ENCODE measurements around the gene CD300E. TPM values are rescaled to one million over a fixed set of nuclear protein-coding genes. Genes with fewer than 3 reads are reported as not detected.

Gene CD300E
- total and polyA plus RNA-seq, 2 donors (not counting 1 experiment from before 2014, with no cell fraction given) = 0.10 to 0.92 TPM

- intact Hi-C loops (cut with micrococcal nuclease) = no loop called here
- DNase-seq (no peak), ATAC-seq (ENCODE audit: low read depth) (no peak)
- Mint-ChIP-seq H3K4me1 (peaks cover 27% of the 10 kb centered on the region), H3K4me3 (no peak overlapping the region), H3K27ac (no peak overlapping the region), H3K9me3 (ENCODE audit: insufficient read depth) (no peaks in the 10 kb centered on the region), H3K27me3 (peaks cover 34% of the 10 kb centered on the region)
- no peak overlapping the region for H2AFZ ChIP-seq (ENCODE audit: insufficient read depth, low read depth, low read length, poor library complexity, severe bottlenecking)
- no peaks in the 10 kb centered on the region for H3K79me2 ChIP-seq (ENCODE audit: control insufficient read depth, insufficient read depth, low read length)
- TF ChIP-seq CTCF (IDR thresholded peaks at IDR 0.05) (no peak), EZH2 (IDR thresholded peaks at IDR 0.05; ENCODE audit: borderline replicate concordance, insufficient read depth, low read depth, low read length, poor library complexity, severe bottlenecking) (no peak)
- no peaks in the 10 kb centered on the region for H3K36me3 ChIP-seq (replicated peaks in 1 of 2; ENCODE audit: control extremely low read depth in 1 of 2, control insufficient read depth in 1 of 2, extremely low read depth in 1 of 2, insufficient read depth in 2 of 2, low read length in 1 of 2)
- ChIA-PET CTCF (interaction anchor here (0.9 to 1.1 kb wide), 2 partner anchors 83 to 96 kb away, joined by 3 to 5 read pairs; no protein-coding TSS in a partner anchor), POLR2A (interaction anchor here (0.5 kb wide), 1 partner anchor 30 kb away, joined by 7 read pairs; the partner anchor contains the start of gene CD300LD)
- H3K4me3 ChIP-seq (ENCODE audit: control extremely low read depth in 1 of 5, extremely low read depth in 1 of 5, insufficient read depth in 1 of 5, low read depth in 2 of 5, low read length in 4 of 5) = no peak overlapping the region
- no peak overlapping the region for H3K9ac ChIP-seq (ENCODE audit: low read length)
- 54% methylated on average over 3 of the region's 3 CpGs for WGBS (ENCODE audit: insufficient coverage)
- H3K4me2 ChIP-seq (replicated peaks; ENCODE audit: low read depth, low read length, poor library complexity, severe bottlenecking) = no peak overlapping the region
- peaks cover 0 to 6% (median 2%) of the 10 kb centered on the region in 4 experiments for H3K27me3 ChIP-seq (replicated peaks in 1 of 4; ENCODE audit: control extremely low read depth in 1 of 4, control insufficient read depth in 3 of 4, insufficient read depth in 4 of 4, low read length in 3 of 4)
- peaks cover 40 to 60% of the 10 kb centered on the region in 2 donors for H3K4me1 ChIP-seq (ENCODE audit: control insufficient read depth in 2 of 2, insufficient read depth in 2 of 2, low read length in 2 of 2)
- no peaks in the 10 kb centered on the region for H4K20me1 ChIP-seq (ENCODE audit: control insufficient read depth, insufficient read depth, low read length, poor library complexity, severe bottlenecking)
- H3K9me3 ChIP-seq (ENCODE audit: control extremely low read depth in 1 of 3, control insufficient read depth in 2 of 3, insufficient read depth in 1 of 3, low read length in 2 of 3) = peaks cover 0 to 9% (median 6%) of the 10 kb centered on the region in 3 donors
- H3K27ac ChIP-seq (ENCODE audit: low read length in 2 of 2) = no peak overlapping the region
These were observed 62.0 kb downstream of the CD300E start for GRCh38 chr17:74561586-74561985.

Other genes with a start within 250 kb of the CD300E start
- gene GPRC5C, start 191.7 kb downstream of the CD300E start, total RNA-seq = 0.53 and 1.1 TPM in 2 replicates
- 0.66 and 4.3 TPM in 2 replicates for gene GPRC5C, start 191.7 kb downstream of the CD300E start, polyA plus RNA-seq
- 2.0 and 2.4 TPM in 2 replicates for gene CD300A, start 157.1 kb downstream of the CD300E start, total RNA-seq
- gene CD300A, start 157.1 kb downstream of the CD300E start, polyA plus RNA-seq = 2.9 and 5.7 TPM in 2 replicates
- gene CD300LB, start 92.3 kb downstream of the CD300E start, total RNA-seq = 0.12 TPM in 1 of 2 replicates, not detected in the other
- gene CD300LB, start 92.3 kb downstream of the CD300E start, polyA plus RNA-seq = 0.33 and 0.39 TPM in 2 replicates
- gene CD300C, start 77.6 kb downstream of the CD300E start, total RNA-seq = 0.19 and 0.74 TPM in 2 replicates
- 0.22 and 0.72 TPM in 2 replicates for gene CD300C, start 77.6 kb downstream of the CD300E start, polyA plus RNA-seq
- not detected in 2 replicates for gene CD300H, start 56.2 kb downstream of the CD300E start, total RNA-seq
- 0.58 and 0.98 TPM in 2 replicates for gene CD300H, start 56.2 kb downstream of the CD300E start, polyA plus RNA-seq
- not detected in 2 replicates for gene CD300LD, start 31.5 kb downstream of the CD300E start, total RNA-seq
- not detected in 2 replicates for gene CD300LD, start 31.5 kb downstream of the CD300E start, polyA plus RNA-seq
- 0.52 and 1.0 TPM in 2 replicates for gene CD300LF, start 89.2 kb upstream of the CD300E start, total RNA-seq
- 1.1 and 1.2 TPM in 2 replicates for gene CD300LF, start 89.2 kb upstream of the CD300E start, polyA plus RNA-seq
- 76.0 and 76.8 TPM in 2 replicates for gene RAB37, start 113.5 kb upstream of the CD300E start, total RNA-seq
- 67.6 and 81.9 TPM in 2 replicates for gene RAB37, start 113.5 kb upstream of the CD300E start, polyA plus RNA-seq
- 69.5 and 81.8 TPM in 2 replicates for gene NHERF1, start 124.9 kb upstream of the CD300E start, total RNA-seq
- gene NHERF1, start 124.9 kb upstream of the CD300E start, polyA plus RNA-seq = 45.0 and 56.2 TPM in 2 replicates
- gene NAT9, start 152.6 kb upstream of the CD300E start, total RNA-seq = 66.6 and 71.1 TPM in 2 replicates
- gene NAT9, start 152.6 kb upstream of the CD300E start, polyA plus RNA-seq = 73.6 and 86.5 TPM in 2 replicates
- gene GRIN2C, start 236.1 kb upstream of the CD300E start, total RNA-seq = not detected in 2 replicates
- 0.03 TPM in 1 of 2 replicates, not detected in the other for gene GRIN2C, start 236.1 kb upstream of the CD300E start, polyA plus RNA-seq
- 6.7 and 7.0 TPM in 2 replicates for gene FDXR, start 249.3 kb upstream of the CD300E start, total RNA-seq
- 4.6 TPM in 2 replicates for gene FDXR, start 249.3 kb upstream of the CD300E start, polyA plus RNA-seq

All from B cell (primary cell).